Right cardiac atrium (tissue), 5 donors: ENCODE measurements around the gene TCERG1L. TPM values are rescaled to one million over a fixed set of nuclear protein-coding genes. Genes with fewer than 3 reads are reported as not detected.
A peak's percentile ranks its signal among the peaks of the same experiment; 100 is the strongest.

Source experiments
- ATAC-seq, 2 donors: fragments of 200-7000 bp; cut with Tn5 transposase; one replicate each; pipeline versions ENCODE4 v1.8.0 to v1.9.1; 2020; ENCODE audit warnings: moderate library complexity in 2 of 2, mild to moderate bottlenecking in 1 of 2
- DNase-seq, 3 donors: peaks; one replicate each; pipeline ENCODE4 v3.0.0-alpha.2; 2020
- H3K27ac ChIP-seq: one replicate; pipeline ENCODE4 v1.5.1; 2013; ENCODE audit warnings: mild to moderate bottlenecking, low read length, control low read depth, moderate library complexity
- H3K27me3 ChIP-seq: one replicate; pipeline ENCODE4 v1.6.1; 2013; ENCODE audit not compliant: control insufficient read depth, insufficient read depth
- H3K4me1 ChIP-seq: one replicate; pipeline ENCODE4 v1.6.1; 2013; ENCODE audit warnings: low read length; ENCODE audit not compliant: control insufficient read depth, insufficient read depth
- H3K4me3 ChIP-seq: one replicate; pipeline ENCODE4 v1.5.1; 2013; ENCODE audit warnings: low read length, control low read depth
- H3K9me3 ChIP-seq: one replicate; pipeline ENCODE4 v1.6.1; 2013; ENCODE audit warnings: low read length; ENCODE audit not compliant: control insufficient read depth
- WGBS: extraction: QIAGEN DNeasy Blood & Tissue Kit; methylation state at CpG from one replicate; pipeline ENCODE4 v1.1.7; 2013; 5-methylcytosine and 5-hydroxymethylcytosine counted together
- intact Hi-C, 4 donors: fragments of 100-400 bp; cut with DNase I; formaldehyde crosslinking; loops; one replicate each; pipeline versions ENCODE4 v1.11.0 to v1.14.0; 2022 to 2023
- polyA plus RNA-seq: library from polyadenylated mRNA; stranded (reverse); fragments of 200-250 nt; gene quantifications from one replicate; pipeline ENCODE4 v1.2.3, GENCODE V29; 2013
- total RNA-seq, 4 donors: library from RNA; stranded (reverse); fragmentation: NEBNext Ultra II Directional; extraction: Animal tissue kit (Norgen Biotek cat#: 25700); gene quantifications; one replicate each; pipeline ENCODE4 v1.2.1, GENCODE V29; 2021
- donor health status: healthy with polysubstance abuse.
- donor health status: DM: no; HTN: yes; CAD: no.
- donor health status: DM: no; HTN: no; CAD: no.
- donor health status: DM: no; HTN: yes; CAD: no; lungs with severe emphysema.
- donor health status: DM: yes; HTN: yes; CAD: no.

TCERG1L gene
- total and polyA plus RNA-seq, 5 donors: not detected

DNA sequence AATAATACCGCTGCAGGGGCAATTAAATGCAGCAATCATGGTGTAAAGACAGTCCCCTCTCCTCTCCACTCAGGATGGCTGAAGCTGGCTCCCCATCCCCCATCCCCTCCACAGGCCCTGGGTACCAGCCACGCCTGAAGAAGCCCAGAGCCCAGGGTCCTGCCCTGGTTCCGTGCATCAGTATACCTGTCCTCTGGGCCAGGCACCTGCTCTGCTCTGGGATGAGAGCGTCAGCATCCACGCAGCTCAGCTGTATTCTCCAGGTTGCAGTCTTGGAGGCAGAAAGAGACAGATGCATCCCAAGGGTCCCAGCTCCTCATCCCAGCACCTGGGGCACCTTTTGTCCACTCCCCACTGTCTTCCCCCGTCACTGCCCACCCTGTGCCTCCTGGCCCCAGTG, 233.8 kb downstream of the TCERG1L start:
- Histone ChIP-seq H3K9me3 (no peaks in the 10 kb centered on the region), H3K4me3 (no peak overlapping the region), H3K27ac (no peak overlapping the region), H3K27me3 (no peaks in the 10 kb centered on the region), H3K4me1 (no peaks in the 10 kb centered on the region)
- WGBS: 87% methylated on average over 6 of the region's 6 CpGs
- intact Hi-C loops: no loop called here
- no peak for DNase-seq
- no peak for ATAC-seq

DNA sequence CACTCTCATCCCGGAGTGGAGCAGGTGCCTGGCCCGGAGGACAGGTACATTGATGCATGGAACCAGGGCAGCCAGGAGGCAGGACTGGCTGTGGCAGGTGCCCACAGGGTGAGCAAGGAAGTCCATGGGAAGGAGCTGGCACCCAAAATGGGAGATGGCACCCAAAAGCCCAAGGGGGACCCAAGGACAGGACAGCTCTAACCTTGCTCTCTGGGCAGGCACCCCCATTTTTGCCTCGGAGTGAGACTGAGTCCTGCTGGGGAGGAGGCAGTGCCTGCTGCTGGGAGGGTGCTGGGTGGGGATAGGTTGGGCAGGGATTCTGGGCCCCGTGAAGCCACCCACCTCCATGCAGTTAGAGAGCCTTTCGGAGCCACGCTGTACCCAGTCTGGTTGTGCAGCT, 234.5 kb downstream of the TCERG1L start:
- Histone ChIP-seq H3K27ac (no peak overlapping the region), H3K27me3 (no peaks in the 10 kb centered on the region), H3K4me3 (no peak overlapping the region), H3K9me3 (no peaks in the 10 kb centered on the region), H3K4me1 (no peaks in the 10 kb centered on the region)
- no peak for ATAC-seq
- WGBS: 93% methylated on average over 6 of the region's 6 CpGs
- DNase-seq: no peak
- intact Hi-C loops: no loop called here

DNA sequence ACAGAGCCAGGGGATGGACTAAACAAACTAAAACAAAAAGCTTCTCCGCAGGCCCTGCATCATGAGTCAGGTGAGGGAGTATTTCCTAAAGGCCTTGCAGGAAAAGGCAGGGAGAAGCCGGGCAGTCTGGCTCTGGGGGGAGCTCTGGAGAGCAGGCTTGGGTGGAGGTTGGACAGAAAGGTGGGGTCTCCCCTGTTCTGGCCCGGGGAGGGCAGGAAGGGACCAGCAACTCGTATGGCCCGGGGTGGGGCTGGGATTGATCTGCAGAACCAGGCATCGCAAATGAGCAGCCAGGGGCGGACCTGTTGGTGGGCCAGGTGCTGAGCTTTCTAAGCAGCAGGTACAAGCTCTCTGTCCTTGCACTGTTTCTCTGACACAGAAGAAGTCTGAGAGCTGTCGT, 235.2 kb downstream of the TCERG1L start:
- Histone ChIP-seq H3K27me3 (no peaks in the 10 kb centered on the region), H3K9me3 (no peaks in the 10 kb centered on the region), H3K27ac (no peak overlapping the region), H3K4me1 (no peaks in the 10 kb centered on the region), H3K4me3 (no peak overlapping the region)
- intact Hi-C loops: no loop called here
- ATAC-seq (no peak), DNase-seq (no peak)
- WGBS: 84% methylated on average over 8 of the region's 8 CpGs

DNA sequence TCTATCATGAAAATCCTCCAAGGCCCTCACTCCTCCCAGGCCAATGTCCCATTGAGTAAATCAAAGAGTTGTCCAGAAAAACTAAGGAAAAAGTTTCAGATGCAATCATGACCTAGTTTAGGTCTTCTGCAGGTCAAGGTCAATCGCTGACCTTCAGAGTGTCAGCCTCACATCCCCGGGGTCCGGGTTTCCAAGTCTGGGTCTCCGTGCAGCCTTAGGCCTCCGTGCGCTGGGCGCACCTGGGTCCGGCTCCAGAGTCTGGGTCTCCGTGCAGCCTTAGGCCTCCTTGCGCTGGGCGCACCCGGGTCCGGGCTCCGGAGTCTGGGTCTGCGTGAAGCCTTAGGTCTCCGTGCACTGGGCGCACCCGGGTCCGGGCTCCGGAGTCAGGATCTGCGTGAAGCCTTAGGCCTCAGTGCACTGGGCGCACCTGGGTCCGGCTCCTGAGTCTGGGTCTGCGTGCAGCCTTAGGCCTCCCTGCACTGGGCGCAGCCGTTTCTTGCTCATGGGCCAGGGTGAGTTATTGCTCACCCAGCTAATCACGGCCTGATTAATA, 236.2 kb downstream of the TCERG1L start:
- H3K4me3 ChIP-seq: no peak overlapping the region
- H3K27me3 ChIP-seq: no peaks in the 10 kb centered on the region
- no peak for ATAC-seq
- no peaks in the 10 kb centered on the region for H3K4me1 ChIP-seq
- H3K27ac ChIP-seq: no peak overlapping the region
- H3K9me3 ChIP-seq: no peaks in the 10 kb centered on the region
- WGBS: 96% methylated on average over 27 of the region's 27 CpGs
- intact Hi-C loops: no loop called here
- DNase-seq: no peak

DNA sequence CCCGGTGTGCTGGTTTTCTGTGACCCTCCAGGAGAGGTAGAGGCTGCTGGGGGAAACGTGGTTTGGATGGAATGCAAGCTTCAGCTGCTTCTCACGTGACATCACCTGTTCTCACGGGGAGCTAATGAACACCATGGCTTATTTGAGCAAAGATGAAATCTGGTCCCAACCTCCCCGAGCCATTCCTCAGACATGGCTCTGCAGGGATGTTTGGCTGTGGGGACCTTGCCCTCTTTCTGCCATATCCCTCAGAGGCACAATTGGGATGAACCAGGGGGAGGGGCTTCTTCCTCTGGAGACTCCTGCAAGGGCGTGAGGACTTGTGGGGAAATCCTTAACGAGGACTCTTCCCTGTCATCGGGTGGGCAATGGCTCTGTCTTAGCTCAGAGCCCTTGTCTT, 236.8 kb downstream of the TCERG1L start:
- Histone ChIP-seq H3K9me3 (no peaks in the 10 kb centered on the region), H3K4me1 (no peaks in the 10 kb centered on the region), H3K4me3 (no peak overlapping the region), H3K27me3 (no peaks in the 10 kb centered on the region), H3K27ac (no peak overlapping the region)
- WGBS: 87% methylated on average over 8 of the region's 8 CpGs
- ATAC-seq: no peak
- intact Hi-C loops: no loop called here
- DNase-seq: no peak

- H3K9me3 ChIP-seq: no peaks in the 10 kb centered on the region
- H3K27me3 ChIP-seq: no peaks in the 10 kb centered on the region
- ATAC-seq (peak in 1 of 2 donors; percentile 23), DNase-seq (no peak)
- intact Hi-C loops: no loop called here
- H3K4me1 ChIP-seq: no peaks in the 10 kb centered on the region
- WGBS: 56% methylated on average over 11 of the region's 11 CpGs
- no peak overlapping the region for H3K4me3 ChIP-seq
- H3K27ac ChIP-seq: no peak overlapping the region
Observed at GRCh38 chr10:131073469-131074035, 238.0 kb downstream of the TCERG1L start.

DNA sequence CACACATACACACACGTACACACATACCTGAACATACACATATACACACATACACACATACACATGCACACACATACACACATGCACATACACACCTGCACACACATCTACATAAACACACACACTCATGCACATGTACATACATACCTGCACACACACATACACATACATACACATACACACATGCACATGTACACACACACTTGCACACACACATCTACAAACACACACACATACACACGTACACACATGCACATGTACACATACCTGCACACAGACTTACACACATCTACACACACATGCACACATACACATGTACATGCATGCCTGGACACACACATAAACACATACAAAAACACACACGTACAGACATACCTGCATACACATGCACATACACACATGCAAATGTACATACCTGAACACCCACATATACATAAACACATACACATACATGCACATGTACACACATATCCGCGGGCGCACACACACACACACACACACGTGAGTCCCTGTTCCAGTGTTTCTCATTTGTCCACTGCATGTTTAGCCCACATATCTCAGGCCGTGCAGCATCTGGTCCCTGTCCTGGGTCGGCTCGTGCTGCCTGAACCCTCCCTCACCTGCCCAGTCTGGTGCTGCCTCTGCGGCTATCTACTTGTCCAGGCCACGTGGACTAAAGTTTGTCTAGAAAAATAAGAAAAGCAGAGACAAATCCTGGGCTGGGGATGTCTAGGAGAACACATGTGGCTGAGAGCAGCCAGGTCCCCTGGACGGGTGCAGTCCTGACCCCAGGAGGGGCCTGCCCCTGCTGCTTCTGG, 238.7 kb downstream of the TCERG1L start:
- ATAC-seq: no peak
- no peak for DNase-seq
- H3K9me3 ChIP-seq: no peaks in the 10 kb centered on the region
- H3K4me1 ChIP-seq: no peaks in the 10 kb centered on the region
- intact Hi-C loops: no loop called here
- H3K27me3 ChIP-seq: no peaks in the 10 kb centered on the region
- WGBS: 90% methylated on average over 13 of the region's 13 CpGs
- H3K27ac ChIP-seq: no peak overlapping the region
- H3K4me3 ChIP-seq: no peak overlapping the region

GRCh38 chr10:131071721-131072120, 239.8 kb downstream of the TCERG1L start:
- H3K4me3 ChIP-seq: no peak overlapping the region
- no peaks in the 10 kb centered on the region for H3K27me3 ChIP-seq
- intact Hi-C loops: no loop called here
- 83% methylated on average over 7 of the region's 7 CpGs for WGBS
- DNase-seq (no peak), ATAC-seq (no peak)
- H3K9me3 ChIP-seq: no peaks in the 10 kb centered on the region
- no peaks in the 10 kb centered on the region for H3K4me1 ChIP-seq
- H3K27ac ChIP-seq: no peak overlapping the region

DNA sequence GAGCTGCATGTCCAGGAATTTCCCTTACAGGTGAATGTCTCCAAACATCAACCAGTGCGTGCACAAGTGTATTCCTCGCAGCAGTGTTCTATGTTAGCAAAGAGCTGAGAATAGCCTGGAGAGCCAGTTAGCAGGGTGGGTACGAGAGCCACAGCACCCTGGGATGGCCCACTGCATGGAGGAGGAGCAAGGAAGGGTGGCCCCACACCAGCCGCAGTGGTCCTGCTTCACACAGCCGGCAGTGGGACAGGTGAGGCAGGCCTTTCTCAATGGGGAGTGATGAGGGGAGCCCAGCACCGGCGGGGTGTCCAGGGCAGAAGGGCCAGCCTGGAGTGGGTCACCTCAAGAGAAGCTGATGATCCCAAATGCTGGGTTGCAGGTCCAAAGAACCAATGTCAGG, 240.7 kb downstream of the TCERG1L start:
- Histone ChIP-seq H3K4me1 (no peaks in the 10 kb centered on the region), H3K27ac (no peak overlapping the region), H3K4me3 (no peak overlapping the region), H3K27me3 (no peaks in the 10 kb centered on the region), H3K9me3 (no peaks in the 10 kb centered on the region)
- 93% methylated on average over 7 of the region's 7 CpGs for WGBS
- ATAC-seq: no peak
- intact Hi-C loops: no loop called here
- no peak for DNase-seq

DNA sequence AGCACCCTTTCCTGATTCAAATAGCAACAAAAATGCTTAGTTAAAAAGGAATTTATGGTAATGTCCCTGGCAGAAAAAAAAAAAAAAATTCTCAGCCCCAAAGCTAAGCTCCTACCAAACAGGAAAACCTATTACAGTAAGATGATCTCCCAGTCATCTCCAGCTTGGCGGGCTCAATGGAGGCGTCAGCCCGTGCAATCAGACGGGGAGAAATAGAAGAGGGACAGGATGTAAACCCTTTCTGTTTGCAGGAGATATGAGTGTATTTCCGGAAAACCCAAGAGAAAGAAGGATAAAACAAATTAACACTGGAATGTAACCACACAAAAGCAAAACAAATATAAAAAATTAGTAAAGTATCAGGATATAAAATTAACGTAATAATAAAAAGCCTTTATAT, 242.8 kb downstream of the TCERG1L start:
- Histone ChIP-seq H3K9me3 (no peaks in the 10 kb centered on the region), H3K27me3 (no peaks in the 10 kb centered on the region), H3K4me3 (no peak overlapping the region), H3K27ac (no peak overlapping the region), H3K4me1 (no peaks in the 10 kb centered on the region)
- ATAC-seq (no peak), DNase-seq (no peak)
- WGBS: 46% methylated on average over 6 of the region's 6 CpGs
- intact Hi-C loops: no loop called here

DNA sequence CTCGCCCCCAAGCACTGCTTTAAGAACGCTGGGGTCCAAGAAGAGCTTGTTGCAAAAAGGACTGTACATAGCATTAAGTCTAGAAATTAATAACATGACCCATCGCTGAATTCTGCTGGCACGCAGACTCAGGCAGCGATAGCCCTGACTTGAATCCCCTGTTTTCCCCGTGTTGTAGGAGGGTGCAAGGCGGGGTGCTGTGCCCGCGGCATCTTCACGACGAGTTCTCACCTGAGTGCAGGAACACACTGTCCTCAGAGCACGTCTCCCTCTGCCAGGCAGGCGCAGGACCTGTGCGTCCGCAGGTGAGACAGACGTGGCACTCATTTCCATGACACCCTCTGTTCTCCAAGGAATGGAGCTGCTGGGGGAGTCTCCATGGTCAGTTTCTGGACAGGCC, 243.2 kb downstream of the TCERG1L start:
- DNase-seq (no peak), ATAC-seq (no peak)
- WGBS: 91% methylated on average over 16 of the region's 16 CpGs
- Histone ChIP-seq H3K4me1 (no peaks in the 10 kb centered on the region), H3K27ac (no peak overlapping the region), H3K4me3 (no peak overlapping the region), H3K27me3 (no peaks in the 10 kb centered on the region), H3K9me3 (no peaks in the 10 kb centered on the region)
- intact Hi-C loops: no loop called here
